HEK293 (cell line): Measurements from ENCODE around the gene BFSP2.
"Not testable (repeated sequence)": the region's sequence is repeated elsewhere in the genome, so short reads cannot be mapped to it uniquely, and the experiment has no call there.

Experiments used
- CTCF ChIA-PET: fragments of 350-600 bp; formaldehyde crosslinking; extraction: SDS; loops from one replicate; lab custom pipeline; 2021; ENCODE audit warnings: antibody characterized with exemption; lab: Yijun Ruan, JAX
- POLR2A ChIA-PET: fragments of 300-600 bp; formaldehyde crosslinking; extraction: SDS; loops from one replicate; lab custom pipeline; 2020; ENCODE audit warnings: antibody characterized with exemption, inconsistent platforms; lab: Yijun Ruan, JAX
- H3K27ac ChIP-seq: fragments of 200-500 bp; sonication (Bioruptor generic); 2 replicates; pipeline ENCODE4 v1.5.1; 2014; ENCODE audit warnings: low read depth, low read length, control low read depth, inconsistent platforms; ENCODE audit errors: extremely low read depth
- H3K36me3 ChIP-seq, 2 experiments: fragments of 200-500 bp in 1 of 2; sonication (Bioruptor generic) in 1 of 2; 1 replicate in 1 of 2; 2 replicates in 1 of 2; pipeline ENCODE4 v1.5.1; 2014 to 2017; ENCODE audit warnings: inconsistent platforms in 2 of 2, low read length in 2 of 2; ENCODE audit not compliant: control insufficient read depth in 2 of 2, insufficient read depth in 1 of 2
- H3K4me1 ChIP-seq: fragments of 200-500 bp; sonication (Bioruptor generic); 2 replicates; pipeline ENCODE4 v1.5.1; 2014; ENCODE audit warnings: mild to moderate bottlenecking, low read length, inconsistent platforms; ENCODE audit not compliant: control insufficient read depth, insufficient read depth
- H3K4me3 ChIP-seq: 2 replicates; pipeline ENCODE4 v1.5.1; 2011; ENCODE audit warnings: low read depth, mild to moderate bottlenecking, control low read depth, low read length, moderate library complexity
- H3K9me3 ChIP-seq: fragments of 200-500 bp; sonication (Bioruptor generic); 2 replicates; pipeline ENCODE4 v1.5.1; 2014; ENCODE audit warnings: low read depth, low read length, inconsistent platforms; ENCODE audit not compliant: control insufficient read depth, insufficient read depth
- KLF10 ChIP-seq: fragments of 450-650 bp; IDR thresholded peaks from 2 replicates; pipeline ENCODE4 v1.5.1; 2018; ENCODE audit warnings: missing biosample characterization, mild to moderate bottlenecking, missing genetic modification characterization
- OVOL3 ChIP-seq: fragments of 450-650 bp; formaldehyde crosslinking; IDR thresholded peaks from 2 replicates; pipeline ENCODE4 v1.5.1; 2016; ENCODE audit warnings: missing biosample characterization, missing genetic modification characterization
- PRDM1 ChIP-seq: fragments of 450-650 bp; formaldehyde crosslinking; IDR thresholded peaks from 2 replicates; pipeline ENCODE4; 2016; ENCODE audit warnings: missing biosample characterization, missing genetic modification characterization
- SETDB1 ChIP-seq: IDR thresholded peaks from one replicate; pipeline ENCODE4 v1.6.1; 2017; ENCODE audit warnings: mild to moderate bottlenecking, low read length, moderate library complexity, mixed read lengths; ENCODE audit not compliant: insufficient read length
- SP2 ChIP-seq: fragments of 450-650 bp; formaldehyde crosslinking; IDR thresholded peaks from 2 replicates; pipeline ENCODE4 v1.5.1; 2016; ENCODE audit warnings: missing biosample characterization, missing genetic modification characterization
- TCF7L2 ChIP-seq: IDR thresholded peaks from 2 replicates; pipeline ENCODE4 v1.6.1; 2011; ENCODE audit warnings: low read depth, mild to moderate bottlenecking, inconsistent platforms, low read length, moderate library complexity, borderline replicate concordance
- ZBTB20 ChIP-seq: fragments of 450-650 bp; formaldehyde crosslinking; IDR thresholded peaks from 2 replicates; pipeline ENCODE4 v1.5.1; 2016; ENCODE audit warnings: missing biosample characterization, missing genetic modification characterization
- ZBTB8A ChIP-seq: fragments of 450-650 bp; formaldehyde crosslinking; IDR thresholded peaks from 2 replicates; pipeline ENCODE4 v1.5.1; 2016; ENCODE audit warnings: missing biosample characterization, missing genetic modification characterization
- ZFP69B ChIP-seq: fragments of 450-650 bp; formaldehyde crosslinking; IDR thresholded peaks from 2 replicates; pipeline ENCODE4 v1.5.1; 2016; ENCODE audit warnings: missing biosample characterization, missing genetic modification characterization
- ZNF114 ChIP-seq: fragments of 450-650 bp; formaldehyde crosslinking; IDR thresholded peaks from 2 replicates; pipeline ENCODE4 v1.5.0; 2017; ENCODE audit warnings: missing biosample characterization, missing genetic modification characterization
- ZNF530 ChIP-seq: fragments of 450-650 bp; formaldehyde crosslinking; IDR thresholded peaks from 2 replicates; pipeline ENCODE4 v1.5.1; 2016; ENCODE audit warnings: low read depth, missing biosample characterization, missing genetic modification characterization
- ZNF777 ChIP-seq: fragments of 450-650 bp; formaldehyde crosslinking; IDR thresholded peaks from 2 replicates; pipeline ENCODE4 v1.5.1; 2017; ENCODE audit warnings: missing biosample characterization, missing genetic modification characterization, borderline replicate concordance
- ZNF830 ChIP-seq: fragments of 450-650 bp; IDR thresholded peaks from 2 replicates; pipeline ENCODE4 v1.5.0; 2018; ENCODE audit warnings: missing biosample characterization, missing genetic modification characterization, low read depth, mild to moderate bottlenecking, moderate library complexity
- ZNF843 ChIP-seq: fragments of 450-650 bp; formaldehyde crosslinking; IDR thresholded peaks from 2 replicates; pipeline ENCODE4 v1.5.1; 2016; ENCODE audit warnings: missing biosample characterization, missing genetic modification characterization
- TF ChIP-seq, protein P1 (sequence below): fragments of 450-650 bp; formaldehyde crosslinking; IDR thresholded peaks from 2 replicates; pipeline ENCODE4 v1.5.1; 2017; ENCODE audit warnings: missing biosample characterization, missing genetic modification characterization
- TF ChIP-seq, protein P2 (sequence below): fragments of 450-650 bp; formaldehyde crosslinking; IDR thresholded peaks from 2 replicates; pipeline ENCODE4 v1.5.1; 2016; ENCODE audit warnings: missing biosample characterization, missing genetic modification characterization
- TF ChIP-seq, protein P3 (sequence below): fragments of 450-650 bp; formaldehyde crosslinking; IDR thresholded peaks from 2 replicates; pipeline ENCODE4 v1.5.1; 2016; ENCODE audit warnings: missing biosample characterization, missing genetic modification characterization, borderline replicate concordance
- TF ChIP-seq, protein P4 (sequence below): fragments of 450-650 bp; formaldehyde crosslinking; IDR thresholded peaks from 2 replicates; pipeline ENCODE4 v1.5.1; 2016; ENCODE audit warnings: missing biosample characterization, missing genetic modification characterization
- TF ChIP-seq, protein P5 (sequence below): fragments of 450-650 bp; formaldehyde crosslinking; IDR thresholded peaks from 2 replicates; pipeline ENCODE4 v1.5.1; 2016; ENCODE audit warnings: missing biosample characterization, missing genetic modification characterization

BFSP2 gene

DNA sequence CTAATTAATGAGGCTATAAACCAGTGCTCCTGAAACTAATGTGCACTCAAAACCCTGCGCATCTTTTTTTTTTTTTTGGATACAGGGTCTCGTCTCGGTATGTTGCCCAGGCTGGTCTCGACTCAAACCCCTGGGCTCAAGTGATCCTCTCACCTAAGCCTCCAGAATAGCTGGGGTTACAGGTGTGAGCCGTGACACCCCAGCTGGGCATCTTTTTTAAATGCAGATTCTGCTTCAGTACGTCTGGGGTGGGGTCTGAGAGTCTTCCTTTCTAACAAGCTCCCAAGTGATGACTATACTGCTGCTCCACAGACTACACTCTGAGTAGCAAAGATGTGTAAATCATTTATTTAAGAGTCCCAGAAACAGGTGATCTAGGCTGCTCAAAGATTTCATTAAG is 73.0 kb downstream of the BFSP2 start:
- ChIA-PET CTCF (interaction anchor here (0.6 to 1.0 kb wide), 2 partner anchors 16 to 440 kb away, joined by 3 to 4 read pairs; no protein-coding TSS in a partner anchor), POLR2A (no interaction called here)
- Histone ChIP-seq H3K4me1 (no peaks in the 10 kb centered on the region; the same call in 1 of the 2 replicates), H3K36me3 (no peaks in the 10 kb centered on the region), H3K4me3 (no peak overlapping the region), H3K9me3 (no peaks in the 10 kb centered on the region), H3K27ac (no peak overlapping the region)
- TF ChIP-seq ZNF777 (no peak), ZFP69B (tag by site-specific recombination) (no peak), KLF10 (no peak), TCF7L2 (no peak), SETDB1 (no peak), ZNF830 (tag by site-specific recombination) (no peak)
- TF ChIP-seq, protein P1, sequence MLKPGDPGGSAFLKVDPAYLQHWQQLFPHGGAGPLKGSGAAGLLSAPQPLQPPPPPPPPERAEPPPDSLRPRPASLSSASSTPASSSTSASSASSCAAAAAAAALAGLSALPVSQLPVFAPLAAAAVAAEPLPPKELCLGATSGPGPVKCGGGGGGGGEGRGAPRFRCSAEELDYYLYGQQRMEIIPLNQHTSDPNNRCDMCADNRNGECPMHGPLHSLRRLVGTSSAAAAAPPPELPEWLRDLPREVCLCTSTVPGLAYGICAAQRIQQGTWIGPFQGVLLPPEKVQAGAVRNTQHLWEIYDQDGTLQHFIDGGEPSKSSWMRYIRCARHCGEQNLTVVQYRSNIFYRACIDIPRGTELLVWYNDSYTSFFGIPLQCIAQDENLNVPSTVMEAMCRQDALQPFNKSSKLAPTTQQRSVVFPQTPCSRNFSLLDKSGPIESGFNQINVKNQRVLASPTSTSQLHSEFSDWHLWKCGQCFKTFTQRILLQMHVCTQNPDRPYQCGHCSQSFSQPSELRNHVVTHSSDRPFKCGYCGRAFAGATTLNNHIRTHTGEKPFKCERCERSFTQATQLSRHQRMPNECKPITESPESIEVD: no peak
- TF ChIP-seq, protein P2, sequence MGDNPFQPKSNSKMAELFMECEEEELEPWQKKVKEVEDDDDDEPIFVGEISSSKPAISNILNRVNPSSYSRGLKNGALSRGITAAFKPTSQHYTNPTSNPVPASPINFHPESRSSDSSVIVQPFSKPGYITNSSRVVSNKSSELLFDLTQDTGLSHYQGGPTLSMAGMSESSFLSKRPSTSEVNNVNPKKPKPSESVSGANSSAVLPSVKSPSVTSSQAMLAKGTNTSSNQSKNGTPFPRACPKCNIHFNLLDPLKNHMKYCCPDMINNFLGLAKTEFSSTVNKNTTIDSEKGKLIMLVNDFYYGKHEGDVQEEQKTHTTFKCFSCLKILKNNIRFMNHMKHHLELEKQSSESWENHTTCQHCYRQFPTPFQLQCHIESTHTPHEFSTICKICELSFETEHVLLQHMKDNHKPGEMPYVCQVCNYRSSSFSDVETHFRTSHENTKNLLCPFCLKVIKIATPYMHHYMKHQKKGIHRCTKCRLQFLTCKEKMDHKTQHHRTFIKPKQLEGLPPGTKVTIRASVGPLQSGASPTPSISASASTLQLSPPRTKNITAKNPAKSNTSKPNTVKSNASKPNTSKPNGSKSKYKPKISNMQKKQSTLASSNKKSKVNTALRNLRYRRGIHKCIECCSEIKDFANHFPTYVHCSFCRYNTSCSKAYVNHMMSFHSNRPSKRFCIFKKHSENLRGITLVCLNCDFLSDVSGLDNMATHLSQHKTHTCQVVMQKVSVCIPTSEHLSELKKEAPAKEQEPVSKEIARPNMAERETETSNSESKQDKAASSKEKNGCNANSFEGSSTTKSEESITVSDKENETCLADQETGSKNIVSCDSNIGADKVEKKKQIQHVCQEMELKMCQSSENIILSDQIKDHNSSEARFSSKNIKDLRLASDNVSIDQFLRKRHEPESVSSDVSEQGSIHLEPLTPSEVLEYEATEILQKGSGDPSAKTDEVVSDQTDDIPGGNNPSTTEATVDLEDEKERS (tag by site-specific recombination): no peak

DNA sequence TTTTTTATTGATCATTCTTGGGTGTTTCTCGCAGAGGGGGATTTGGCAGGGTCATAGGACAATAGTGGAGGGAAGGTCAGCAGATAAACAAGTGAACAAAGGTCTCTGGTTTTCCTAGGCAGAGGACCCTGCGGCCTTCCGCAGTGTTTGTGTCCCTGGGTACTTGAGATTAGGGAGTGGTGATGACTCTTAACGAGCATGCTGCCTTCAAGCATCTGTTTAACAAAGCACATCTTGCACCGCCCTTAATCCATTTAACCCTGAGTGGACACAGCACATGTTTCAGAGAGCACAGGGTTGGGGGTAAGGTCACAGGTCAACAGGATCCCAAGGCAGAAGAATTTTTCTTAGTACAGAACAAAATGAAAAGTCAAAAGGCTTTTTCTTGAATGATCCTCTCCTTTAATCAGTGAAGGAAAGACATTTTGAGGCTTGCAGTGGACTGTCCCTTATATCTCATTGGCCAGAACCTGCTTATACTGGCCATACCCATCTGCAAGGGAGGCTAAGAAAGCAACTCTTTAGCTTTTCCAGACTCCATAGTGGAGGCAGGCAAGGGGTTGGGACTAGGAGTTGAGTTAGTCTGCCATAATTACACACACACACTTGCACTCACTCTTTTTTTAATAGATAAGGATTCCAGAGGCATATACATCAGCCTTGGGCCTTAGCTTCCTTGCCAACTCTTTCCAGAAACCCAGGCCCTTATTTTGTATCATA is 73.8 kb downstream of the BFSP2 start:
- POLR2A ChIA-PET, H3K4me1 ChIP-seq: not testable (repeated sequence)

DNA sequence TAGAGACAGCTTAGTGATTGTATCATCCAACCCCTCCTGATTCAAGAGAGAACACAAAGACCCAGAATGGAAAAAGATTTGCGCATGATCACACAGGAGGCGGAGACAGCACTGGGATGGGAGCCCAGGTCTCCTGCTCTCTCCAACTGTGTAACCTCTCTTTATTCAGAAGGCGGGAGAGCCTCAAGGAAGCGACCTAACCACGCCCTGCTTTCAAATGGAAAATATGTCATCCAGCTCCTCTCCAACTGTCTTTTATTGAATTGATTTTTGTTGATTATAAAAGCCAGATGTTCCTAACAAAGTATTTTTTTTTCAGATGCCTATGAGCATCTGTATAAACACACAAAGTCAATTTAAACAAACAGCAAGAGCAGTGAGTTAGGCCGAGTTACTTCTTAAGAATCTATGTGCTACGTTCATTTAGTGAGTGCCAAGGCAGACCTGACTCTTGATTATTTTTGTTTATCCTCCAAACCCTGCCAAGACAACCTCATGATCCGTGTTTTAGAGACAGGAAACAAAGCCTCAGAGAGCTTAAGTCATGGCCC is 74.5 kb downstream of the BFSP2 start:
- no peaks in the 10 kb centered on the region for H3K36me3 ChIP-seq
- H3K27ac ChIP-seq: no peak overlapping the region
- H3K4me1 ChIP-seq: no peaks in the 10 kb centered on the region; the same call in 1 of the 2 replicates
- ChIA-PET POLR2A (no interaction called here), CTCF (interaction anchor here (0.7 to 1.0 kb wide), 2 partner anchors 14 to 105 kb away, joined by 3 to 5 read pairs; no protein-coding TSS in a partner anchor)
- H3K9me3 ChIP-seq: no peaks in the 10 kb centered on the region
- TF ChIP-seq ZBTB8A (tag by site-specific recombination): no peak
- TF ChIP-seq PRDM1 (tag by site-specific recombination): no peak
- TF ChIP-seq, protein P3, sequence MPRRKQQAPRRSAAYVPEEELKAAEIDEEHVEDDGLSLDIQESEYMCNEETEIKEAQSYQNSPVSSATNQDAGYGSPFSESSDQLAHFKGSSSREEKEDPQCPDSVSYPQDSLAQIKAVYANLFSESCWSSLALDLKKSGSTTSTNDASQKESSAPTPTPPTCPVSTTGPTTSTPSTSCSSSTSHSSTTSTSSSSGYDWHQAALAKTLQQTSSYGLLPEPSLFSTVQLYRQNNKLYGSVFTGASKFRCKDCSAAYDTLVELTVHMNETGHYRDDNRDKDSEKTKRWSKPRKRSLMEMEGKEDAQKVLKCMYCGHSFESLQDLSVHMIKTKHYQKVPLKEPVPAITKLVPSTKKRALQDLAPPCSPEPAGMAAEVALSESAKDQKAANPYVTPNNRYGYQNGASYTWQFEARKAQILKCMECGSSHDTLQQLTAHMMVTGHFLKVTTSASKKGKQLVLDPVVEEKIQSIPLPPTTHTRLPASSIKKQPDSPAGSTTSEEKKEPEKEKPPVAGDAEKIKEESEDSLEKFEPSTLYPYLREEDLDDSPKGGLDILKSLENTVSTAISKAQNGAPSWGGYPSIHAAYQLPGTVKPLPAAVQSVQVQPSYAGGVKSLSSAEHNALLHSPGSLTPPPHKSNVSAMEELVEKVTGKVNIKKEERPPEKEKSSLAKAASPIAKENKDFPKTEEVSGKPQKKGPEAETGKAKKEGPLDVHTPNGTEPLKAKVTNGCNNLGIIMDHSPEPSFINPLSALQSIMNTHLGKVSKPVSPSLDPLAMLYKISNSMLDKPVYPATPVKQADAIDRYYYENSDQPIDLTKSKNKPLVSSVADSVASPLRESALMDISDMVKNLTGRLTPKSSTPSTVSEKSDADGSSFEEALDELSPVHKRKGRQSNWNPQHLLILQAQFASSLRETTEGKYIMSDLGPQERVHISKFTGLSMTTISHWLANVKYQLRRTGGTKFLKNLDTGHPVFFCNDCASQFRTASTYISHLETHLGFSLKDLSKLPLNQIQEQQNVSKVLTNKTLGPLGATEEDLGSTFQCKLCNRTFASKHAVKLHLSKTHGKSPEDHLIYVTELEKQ: no peak
- TF ChIP-seq SP2: no peak
- TF ChIP-seq OVOL3 (tag by site-specific recombination): no peak
- TF ChIP-seq ZNF114: no peak
- no peak for TF ChIP-seq ZNF530 (tag by site-specific recombination)
- no peak for TF ChIP-seq ZBTB20
- TF ChIP-seq, protein P4, sequence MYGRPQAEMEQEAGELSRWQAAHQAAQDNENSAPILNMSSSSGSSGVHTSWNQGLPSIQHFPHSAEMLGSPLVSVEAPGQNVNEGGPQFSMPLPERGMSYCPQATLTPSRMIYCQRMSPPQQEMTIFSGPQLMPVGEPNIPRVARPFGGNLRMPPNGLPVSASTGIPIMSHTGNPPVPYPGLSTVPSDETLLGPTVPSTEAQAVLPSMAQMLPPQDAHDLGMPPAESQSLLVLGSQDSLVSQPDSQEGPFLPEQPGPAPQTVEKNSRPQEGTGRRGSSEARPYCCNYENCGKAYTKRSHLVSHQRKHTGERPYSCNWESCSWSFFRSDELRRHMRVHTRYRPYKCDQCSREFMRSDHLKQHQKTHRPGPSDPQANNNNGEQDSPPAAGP (tag by site-specific recombination): no peak
- TF ChIP-seq, protein P5, sequence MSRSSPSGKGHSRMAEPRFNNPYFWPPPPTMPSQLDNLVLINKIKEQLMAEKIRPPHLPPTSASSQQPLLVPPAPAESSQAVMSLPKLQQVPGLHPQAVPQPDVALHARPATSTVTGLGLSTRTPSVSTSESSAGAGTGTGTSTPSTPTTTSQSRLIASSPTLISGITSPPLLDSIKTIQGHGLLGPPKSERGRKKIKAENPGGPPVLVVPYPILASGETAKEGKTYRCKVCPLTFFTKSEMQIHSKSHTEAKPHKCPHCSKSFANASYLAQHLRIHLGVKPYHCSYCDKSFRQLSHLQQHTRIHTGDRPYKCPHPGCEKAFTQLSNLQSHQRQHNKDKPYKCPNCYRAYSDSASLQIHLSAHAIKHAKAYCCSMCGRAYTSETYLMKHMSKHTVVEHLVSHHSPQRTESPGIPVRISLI (tag by site-specific recombination): no peak
- no peak for TF ChIP-seq ZNF843 (tag by site-specific recombination)
- no peak overlapping the region for H3K4me3 ChIP-seq

More for the DNA sequence above, 73.8 kb downstream of the BFSP2 start:
- CTCF ChIA-PET: interaction anchor here (0.7 to 1.0 kb wide), 2 partner anchors 15 to 106 kb away, joined by 3 to 5 read pairs; no protein-coding TSS in a partner anchor
- not testable (repeated sequence) for H3K4me3 ChIP-seq, H3K36me3 ChIP-seq, H3K27ac ChIP-seq, H3K9me3 ChIP-seq
